Endothelial cell of umbilical vein (primary cell): Measurements from ENCODE around the gene BDKRB2.

Experiments
- CTCF ChIP-seq, 2 donors: IDR thresholded peaks; 1 replicate in 1 of 2; 2 replicates in 1 of 2; pipeline ENCODE4 v1.5.1; 2011; ENCODE audit warnings: low read length in 2 of 2, mild to moderate bottlenecking in 2 of 2, moderate library complexity in 2 of 2, control low read depth in 1 of 2, inconsistent platforms in 1 of 2, low read depth in 1 of 2; ENCODE audit not compliant: insufficient read depth in 1 of 2; ENCODE audit errors: extremely low read depth in 1 of 2
- EZH2 ChIP-seq: IDR thresholded peaks from 2 replicates; pipeline ENCODE4 v1.6.1; 2012; ENCODE audit warnings: borderline replicate concordance, low read depth, mild to moderate bottlenecking, moderate library complexity, low read length, inconsistent platforms; ENCODE audit not compliant: severe bottlenecking
- MYC ChIP-seq: IDR thresholded peaks from one replicate; pipeline ENCODE4 v1.6.1; 2011; ENCODE audit warnings: mild to moderate bottlenecking, low read depth, low read length
- POLR2A ChIP-seq: IDR thresholded peaks from 2 replicates; pipeline ENCODE4 v1.6.1; 2012; ENCODE audit warnings: low read depth, mild to moderate bottlenecking, control low read depth, low read length
- POLR2AphosphoS5 ChIP-seq: IDR thresholded peaks from 2 replicates; pipeline ENCODE4 v1.6.1; 2012; ENCODE audit warnings: low read depth, mild to moderate bottlenecking, control low read depth, low read length, moderate library complexity; ENCODE audit not compliant: insufficient read depth

GRCh38 chr14:96249029-96249428, 44.4 kb downstream of the BDKRB2 start:
- TF ChIP-seq CTCF (IDR thresholded peaks at IDR 0.05; ENCODE audit: extremely low read depth in 1 of 2, insufficient read depth in 1 of 2, low read depth in 1 of 2, low read length in 2 of 2) (no peak), EZH2 (no peak), POLR2AphosphoS5 (no peak), POLR2A (no peak), MYC (no peak)
